Hematopoietic multipotent progenitor cell treated with erythropoietin and hydrocortisone succinate and interleukin-3 and kit ligand, for 15 days (in vitro differentiated cells): Measurements from ENCODE around the gene AKAP13.
"Not testable (repeated sequence)": the region's sequence is repeated elsewhere in the genome, so short reads cannot be mapped to it uniquely, and the experiment has no call there.

Experiments
- DNase-seq: peaks from one replicate; pipeline ENCODE4 v3.0.0-alpha.2; 2015; ENCODE audit warnings: low spot score

Gene AKAP13

GRCh38 chr15:85380217-85380811 lies at the start of gene AKAP13:
TSS of gene AKAP13 (plus strand) at chr15:85380603. CDS start at chr15:85485721, 105,118 bp downstream.
- DNase-seq, result peak; percentile 94

- DNase-seq, result no peak
These were observed 49.4 kb upstream of the AKAP13 start for GRCh38 chr15:85330901-85331588.

GRCh38 chr15:85331655-85332285 lies 48.6 kb upstream of the AKAP13 start:
- no peak for DNase-seq

GRCh38 chr15:85333132-85333831 lies 47.1 kb upstream of the AKAP13 start:
- no peak for DNase-seq

- DNase-seq, result no peak
These were observed 46.2 kb upstream of the AKAP13 start for GRCh38 chr15:85334241-85334640.

- DNase-seq, result no peak
These were observed 45.0 kb upstream of the AKAP13 start for GRCh38 chr15:85335193-85335942.

GRCh38 chr15:85336880-85337279 lies 43.5 kb upstream of the AKAP13 start:
- DNase-seq, result no peak

- DNase-seq, result no peak
These were observed 42.9 kb upstream of the AKAP13 start for GRCh38 chr15:85337425-85338074.

GRCh38 chr15:85340321-85340665 lies 40.1 kb upstream of the AKAP13 start:
- no peak for DNase-seq

GRCh38 chr15:85340852-85341251 lies 39.6 kb upstream of the AKAP13 start:
- DNase-seq, result no peak

GRCh38 chr15:85342163-85342562 lies 38.2 kb upstream of the AKAP13 start:
- not testable (repeated sequence) for DNase-seq

- DNase-seq, result not testable (repeated sequence)
These were observed 37.0 kb upstream of the AKAP13 start for GRCh38 chr15:85343443-85343842.

GRCh38 chr15:85344241-85344640 lies 36.2 kb upstream of the AKAP13 start:
- not testable (repeated sequence) for DNase-seq

GRCh38 chr15:85344653-85345114 lies 35.7 kb upstream of the AKAP13 start:
- not testable (repeated sequence) for DNase-seq

- not testable (repeated sequence) for DNase-seq
These were observed 35.0 kb upstream of the AKAP13 start for GRCh38 chr15:85345196-85345918.

- DNase-seq, result not testable (repeated sequence)
These were observed 33.8 kb upstream of the AKAP13 start for GRCh38 chr15:85346462-85347084.

- not testable (repeated sequence) for DNase-seq
These were observed 32.9 kb upstream of the AKAP13 start for GRCh38 chr15:85347264-85348047.

GRCh38 chr15:85348048-85348766 lies 32.2 kb upstream of the AKAP13 start:
- DNase-seq, result not testable (repeated sequence)

GRCh38 chr15:85349062-85349461 lies 31.3 kb upstream of the AKAP13 start:
- DNase-seq, result not testable (repeated sequence)
